Left kidney (tissue), 2 donors: ENCODE data around the gene HPSE2. TPM values are rescaled to one million over a fixed set of nuclear protein-coding genes. Genes with fewer than 3 reads are reported as not detected.

Experiments
- DNase-seq: peaks from one replicate; pipeline ENCODE4 v3.0.0-alpha.2; 2013
- polyA plus RNA-seq: library from polyadenylated mRNA; unstranded; fragments of 120-200 nt; gene quantifications from one replicate; pipeline ENCODE4 v1.2.1, GENCODE V29; 2013; ENCODE audit not compliant: insufficient read length

Gene HPSE2
- polyA plus RNA-seq, 1 donor, result 0.81 TPM

DNA sequence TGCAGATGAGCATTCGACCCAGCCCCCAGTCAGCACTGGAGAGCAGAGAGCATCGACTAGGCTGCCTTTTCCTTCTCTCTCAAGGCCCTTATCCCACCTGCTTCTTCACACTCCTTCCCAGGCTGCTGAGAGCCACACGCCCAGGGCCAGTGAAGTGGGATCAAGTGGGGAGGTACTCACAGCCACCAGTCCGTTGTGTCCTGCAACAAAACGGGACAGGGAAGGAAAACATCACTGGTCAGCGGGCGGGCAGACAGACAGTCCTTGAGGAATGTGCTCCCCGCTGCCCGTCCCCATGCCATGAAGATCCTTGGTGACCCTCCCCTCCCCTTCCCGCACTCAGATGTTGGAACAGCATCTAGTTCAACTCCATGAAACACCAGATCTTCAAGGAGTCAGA is 824.9 kb downstream of the HPSE2 start:
- no peak for DNase-seq

DNA sequence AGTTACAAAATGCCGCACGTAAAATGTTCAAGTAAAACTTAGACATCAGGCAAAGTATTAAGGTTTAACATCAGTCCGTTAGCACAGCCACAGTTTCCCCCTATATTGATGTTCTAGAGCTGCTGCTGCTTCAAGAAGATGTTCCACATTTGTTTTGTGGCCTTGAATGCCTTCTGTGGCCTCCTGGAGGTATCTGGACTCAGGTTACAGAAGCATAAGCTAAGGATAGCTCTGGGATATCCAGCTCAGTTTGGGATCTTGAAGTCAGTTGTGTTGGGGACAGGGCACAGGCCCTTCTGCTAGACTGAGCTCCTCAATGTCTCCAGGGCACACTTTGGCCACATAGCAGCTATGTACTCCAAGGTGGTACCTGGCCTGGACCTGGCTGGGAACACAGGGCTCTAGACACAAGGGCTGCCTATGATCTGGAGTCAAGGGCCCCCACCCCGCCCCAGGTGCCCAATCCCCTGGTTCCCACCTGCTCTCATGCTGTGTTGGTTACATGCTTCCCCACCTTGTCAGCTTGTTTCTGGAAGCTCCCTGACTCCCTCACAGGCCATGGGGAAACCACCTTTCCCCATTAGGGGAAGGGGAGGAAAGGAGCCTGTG is 825.4 kb downstream of the HPSE2 start:
- no peak for DNase-seq

DNA sequence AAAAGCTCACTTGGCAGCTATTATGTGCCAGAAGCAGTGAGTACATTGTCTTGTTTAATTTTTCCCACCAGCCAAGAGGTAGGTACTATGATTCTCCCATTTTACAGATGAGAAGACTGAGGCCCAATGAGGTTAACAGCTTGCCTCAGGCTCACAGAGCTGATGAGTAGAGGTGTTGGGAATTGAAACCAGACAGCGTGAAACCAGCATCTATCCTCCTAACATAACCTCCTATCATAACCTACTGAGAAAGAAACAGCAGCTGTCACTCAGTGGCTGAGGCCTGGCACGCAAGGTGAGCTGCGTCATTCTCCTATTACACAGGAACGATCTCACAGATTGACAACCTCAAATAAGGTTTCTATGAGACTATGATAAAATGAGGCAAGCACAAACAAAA is 826.9 kb downstream of the HPSE2 start:
- DNase-seq, result no peak

DNA sequence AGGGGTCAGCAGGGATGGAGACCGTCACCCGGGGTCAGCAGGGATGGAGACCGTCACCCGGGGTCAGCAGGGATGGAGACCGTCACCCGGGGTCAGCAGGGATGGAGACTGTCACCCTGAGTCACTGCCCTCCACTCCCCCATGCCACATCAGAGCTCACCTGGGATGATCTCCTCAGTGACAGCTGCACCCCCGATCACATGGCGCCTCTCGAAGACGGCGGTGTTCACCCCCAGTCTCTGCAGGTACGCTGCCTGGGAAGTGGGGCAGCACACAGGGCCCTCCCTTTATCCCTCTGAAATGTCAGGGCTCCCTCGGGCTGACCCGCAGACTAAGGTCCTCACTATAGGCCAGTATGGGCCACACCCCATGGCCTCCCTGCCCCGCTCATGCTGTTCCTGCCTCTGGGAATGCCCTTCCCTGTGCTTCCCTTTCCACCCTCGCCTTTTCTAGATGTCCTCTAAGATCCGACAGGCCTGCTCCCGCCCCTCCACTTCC is 827.9 kb downstream of the HPSE2 start:
- DNase-seq, result no peak

Other genes with a start within 250 kb of the HPSE2 start
- 1.8 TPM for gene CNNM1, start 93.5 kb upstream of the HPSE2 start, polyA plus RNA-seq
- gene GOT1, start 194.8 kb upstream of the HPSE2 start, polyA plus RNA-seq, result 85.9 TPM